Renal cortex interstitium (tissue), 11 donors: ENCODE data around the gene EDAR. TPM values are rescaled to one million over a fixed set of nuclear protein-coding genes. Genes with fewer than 3 reads are reported as not detected.
A peak's percentile ranks its signal among the peaks of the same experiment; 100 is the strongest.

Source experiments
- DNase-seq, 11 donors: peaks; one replicate each; pipeline ENCODE4 v3.0.0-alpha.2; 2013; ENCODE audit warnings: low read depth in 9 of 11, low spot score in 4 of 11; ENCODE audit errors: extremely low read depth in 1 of 11
- polyA plus RNA-seq, 3 donors: library from polyadenylated mRNA; unstranded; fragments of 120-200 nt; gene quantifications; one replicate each; pipeline ENCODE4 v1.2.1, GENCODE V29; 2013; ENCODE audit not compliant: insufficient read length in 3 of 3

Gene EDAR
- polyA plus RNA-seq, 3 donors = 2.8 to 4.0 (median 2.9) TPM

- no peak for DNase-seq
These were observed 83.8 kb downstream of the EDAR start for GRCh38 chr2:108905176-108905575.

- no peak for DNase-seq
These were observed 84.3 kb downstream of the EDAR start for GRCh38 chr2:108904680-108905079.

DNA sequence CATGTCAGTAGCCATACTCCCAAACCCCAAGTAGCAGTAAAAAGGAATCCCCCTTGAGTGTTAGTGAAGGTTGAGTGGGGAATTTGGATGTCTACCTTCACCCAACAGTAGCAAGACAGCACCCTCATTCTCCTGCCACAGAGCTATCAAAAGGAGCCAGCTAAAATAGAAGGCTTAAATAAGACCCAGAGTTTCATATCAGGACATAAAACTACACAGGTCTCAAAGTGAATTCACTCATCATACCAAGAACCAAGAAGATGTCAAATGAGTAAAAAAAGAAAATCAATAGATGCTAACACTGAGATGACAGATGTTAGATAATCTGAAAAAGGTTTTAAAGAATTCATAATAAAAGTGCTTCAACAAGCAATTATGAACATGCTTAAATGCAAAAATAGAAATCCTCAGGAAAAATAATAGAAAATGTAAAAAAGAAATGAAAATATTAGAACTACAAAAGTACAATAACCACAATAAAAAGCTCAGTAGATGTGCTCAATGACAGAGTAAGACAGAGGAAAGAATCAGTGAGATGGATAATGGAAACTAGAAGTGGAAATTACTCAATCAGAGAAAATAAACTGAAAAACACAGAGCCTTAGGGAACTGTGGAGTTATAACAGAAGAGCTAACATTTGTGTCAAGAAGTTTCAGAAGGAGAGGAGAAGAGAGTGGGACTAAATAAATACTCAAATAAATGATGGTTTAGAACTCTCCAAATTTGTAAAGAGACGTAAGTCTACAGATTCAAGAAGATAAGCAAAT, 90.5 kb downstream of the EDAR start:
- no peak for DNase-seq

DNA sequence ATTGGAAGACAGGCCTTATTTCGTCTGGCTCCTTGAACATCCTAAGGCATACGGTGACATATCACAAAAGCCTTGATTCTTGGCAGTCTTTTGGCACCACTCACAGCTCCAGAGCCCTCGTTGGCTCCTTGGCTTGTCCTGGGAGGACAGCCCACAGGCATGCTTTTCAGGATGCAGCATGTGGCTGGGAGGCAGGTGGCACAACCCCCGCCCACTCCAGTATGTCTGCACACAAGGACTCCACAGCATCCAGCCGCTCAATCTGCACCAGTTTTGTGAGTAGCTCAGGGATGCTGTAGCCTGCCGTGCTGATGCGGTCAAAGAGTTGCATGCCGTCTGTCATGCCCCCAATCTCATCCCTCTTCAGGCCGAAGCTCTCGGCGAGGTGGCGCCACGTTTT, 92.3 kb downstream of the EDAR start:
- DNase-seq = no peak

- no peak for DNase-seq
These were observed 93.8 kb downstream of the EDAR start for GRCh38 chr2:108895188-108895587.

GRCh38 chr2:108894766-108895165, 94.3 kb downstream of the EDAR start:
- DNase-seq = no peak

GRCh38 chr2:108893277-108893676, 95.7 kb downstream of the EDAR start:
- DNase-seq = no peak

- DNase-seq = peak in 1 of 11 donors; percentile 2
These were observed 99.1 kb downstream of the EDAR start for GRCh38 chr2:108889907-108890306.

DNA sequence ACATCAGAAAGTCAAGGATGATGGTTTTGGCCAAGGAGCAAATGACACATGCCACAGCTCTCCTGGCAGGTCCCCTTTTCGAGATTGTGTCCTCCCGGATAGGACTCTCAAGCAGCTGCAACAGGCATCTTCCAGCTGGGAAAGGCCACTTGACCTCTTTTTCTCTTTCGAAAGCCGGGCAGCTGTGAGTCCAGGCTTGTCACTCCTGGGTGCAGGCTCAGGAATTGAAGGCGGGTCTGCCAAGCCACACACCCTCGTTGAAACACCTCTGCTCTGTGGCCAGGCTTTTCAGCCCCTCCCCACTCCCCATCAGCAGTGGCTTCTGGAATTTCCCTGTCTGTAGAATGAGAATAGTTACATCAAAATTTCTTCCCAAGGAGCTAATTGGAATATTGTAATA, 104.4 kb downstream of the EDAR start:
- DNase-seq = no peak

- no peak for DNase-seq
These were observed 110.7 kb downstream of the EDAR start for GRCh38 chr2:108878276-108878675.

DNA sequence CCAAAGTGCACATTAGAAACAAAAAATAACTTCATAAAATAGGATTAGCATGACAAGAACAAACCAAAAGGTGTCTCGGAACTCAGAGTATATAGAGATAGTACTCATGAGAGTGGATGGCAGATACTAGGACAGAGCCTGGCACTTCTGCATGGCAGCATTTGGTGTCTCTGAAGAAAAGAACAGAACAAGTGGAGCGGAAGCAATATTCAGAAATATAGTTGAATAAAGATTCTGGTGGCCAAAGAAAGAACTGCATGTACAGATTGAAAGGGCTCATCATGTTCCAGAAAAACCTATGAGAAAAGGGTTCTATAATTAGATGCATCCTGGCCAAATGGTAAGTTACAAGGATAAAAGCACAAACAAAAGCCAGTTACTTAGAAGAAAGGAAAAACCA, 111.5 kb downstream of the EDAR start:
- DNase-seq = no peak

- DNase-seq = no peak
These were observed 118.9 kb downstream of the EDAR start for GRCh38 chr2:108870069-108870644.

GRCh38 chr2:108869542-108869941, 119.5 kb downstream of the EDAR start:
- no peak for DNase-seq

DNA sequence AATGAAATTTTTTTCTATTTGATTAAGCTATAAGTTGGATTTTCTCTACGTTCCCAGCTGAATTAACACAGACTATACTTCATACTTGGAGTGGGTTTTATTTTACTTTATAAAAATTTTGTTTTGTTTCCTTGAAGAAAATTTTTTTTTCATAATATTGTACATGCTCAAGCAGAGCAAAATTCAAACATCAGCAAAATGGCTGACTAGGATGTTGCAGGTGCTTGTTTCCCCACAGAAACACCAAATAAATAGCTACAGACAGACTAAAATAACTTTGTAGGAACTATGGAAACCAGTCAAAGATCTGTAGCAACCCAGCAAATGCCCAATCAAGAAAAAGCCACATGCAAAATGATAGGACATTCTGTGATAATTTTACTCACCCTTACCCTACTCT, 120.1 kb downstream of the EDAR start:
- no peak for DNase-seq

- DNase-seq = no peak
These were observed 123.0 kb downstream of the EDAR start for GRCh38 chr2:108866041-108866440.

DNA sequence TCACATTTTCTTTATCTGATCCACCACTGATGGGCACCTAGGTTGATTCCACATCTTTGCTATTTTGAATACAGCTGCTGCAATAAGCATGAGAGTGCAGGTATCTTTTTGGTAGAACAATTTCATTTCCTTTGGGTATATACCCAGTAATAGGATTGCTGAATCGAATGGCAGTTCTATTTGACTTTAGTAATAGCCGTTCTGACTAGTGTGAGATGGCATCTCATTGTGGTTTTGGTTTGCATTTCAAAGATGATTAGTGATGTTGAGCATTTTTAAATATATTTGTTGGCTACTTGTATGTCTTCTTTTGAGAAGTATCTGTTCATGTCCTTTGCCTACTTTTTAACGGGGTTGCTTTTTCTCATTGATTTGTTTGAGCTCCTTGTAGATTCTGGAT, 130.1 kb downstream of the EDAR start:
- DNase-seq = no peak

DNA sequence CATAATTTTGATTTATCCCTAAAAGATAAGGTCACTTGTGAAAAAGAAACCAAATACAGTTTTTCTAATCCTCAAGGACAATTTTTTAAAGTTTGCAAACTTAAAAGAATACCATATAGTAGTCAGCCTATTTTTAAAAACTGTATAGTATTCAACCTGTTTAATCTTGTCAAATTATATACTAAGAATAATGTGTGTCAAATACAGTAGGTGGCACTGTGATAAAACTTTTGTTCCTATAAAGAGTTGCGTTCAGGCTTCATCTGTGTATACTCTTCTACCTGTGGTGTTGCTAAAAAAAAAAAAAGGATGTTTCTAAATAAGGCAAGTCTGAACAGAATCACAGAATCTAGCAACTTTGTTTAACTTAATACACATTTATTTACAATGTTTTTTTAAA, 133.8 kb downstream of the EDAR start:
- DNase-seq = peak in 4 of 11 donors; percentile 6 to 33 (median 13)

GRCh38 chr2:108854484-108854883, 134.5 kb downstream of the EDAR start:
- no peak for DNase-seq

DNA sequence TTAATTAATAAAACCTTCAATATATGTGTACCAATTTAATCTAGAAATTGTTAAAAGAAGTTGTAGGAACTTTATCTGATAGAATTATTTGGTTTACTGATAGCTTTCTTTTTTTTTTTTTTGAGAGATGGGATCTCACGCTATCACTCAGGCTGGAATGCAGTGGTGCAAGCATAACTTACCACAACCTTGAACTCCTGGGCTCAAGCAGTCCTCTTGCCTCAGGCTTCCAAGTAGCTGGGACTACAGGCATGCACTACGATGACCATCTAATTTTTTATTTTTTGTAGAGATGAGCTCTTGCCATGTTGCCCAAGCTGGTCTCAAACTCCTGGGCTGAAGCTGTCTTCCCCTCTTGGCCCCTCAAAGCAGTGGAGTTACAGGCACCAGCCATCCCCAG, 135.6 kb downstream of the EDAR start:
- no peak for DNase-seq

- no peak for DNase-seq
These were observed 136.6 kb downstream of the EDAR start for GRCh38 chr2:108852375-108852774.

GRCh38 chr2:108847000-108847399, 142.0 kb downstream of the EDAR start:
- no peak for DNase-seq
